HCT116 (cell line): Measurements from ENCODE around the gene ZNF462. TPM values are rescaled to one million over a fixed set of nuclear protein-coding genes. Genes with fewer than 3 reads are reported as not detected.

ENCODE experiments used
- ATAC-seq: fragments of 200-7000 bp; cut with Tn5 transposase; 2 replicates; pipeline ENCODE4 v1.9.1; 2020; ENCODE audit warnings: mild to moderate bottlenecking, moderate library complexity
- BruUV-seq: library from RNA; stranded (reverse); fragments of 400-500 nt; replicated peaks from 2 replicates; lab custom pipeline; 2021; lab: Mats Ljungman, UMichigan
- CTCF ChIA-PET: fragments of 300-600 bp; sonication (Branson Sonifier 250); formaldehyde crosslinking; loops from one replicate; lab custom pipeline; 2021; ENCODE audit warnings: antibody characterized with exemption; lab: Charles Lee
- POLR2A ChIA-PET: fragments of 300-600, 350-600 bp; sonication (Branson Sonifier 250); formaldehyde crosslinking; loops from one replicate; lab custom pipeline; 2021; ENCODE audit warnings: antibody characterized with exemption; lab: Charles Lee
- RAD21 ChIA-PET, 2 experiments: fragments of 300-600 bp; sonication (Branson Sonifier 250); formaldehyde crosslinking; loops; one replicate each; lab custom pipeline; 2023; ENCODE audit warnings: low total read pairs in 2 of 2; ENCODE audit not compliant: uncharacterized antibody in 2 of 2, unreplicated experiment in 2 of 2, low non-redundant PET in 1 of 2; lab: Charles Lee
- DNase-seq: peaks from one replicate; pipeline ENCODE4 v3.0.0-alpha.2; 2010; ENCODE audit warnings: low read depth, low spot score
- H2AFZ ChIP-seq: fragments of 200-600 bp; shearing (Covaris generic), sonication (generic); 2 replicates; pipeline ENCODE4 v1.6.1; 2017; ENCODE audit warnings: low read depth, mixed run types, mixed read lengths, antibody characterized with exemption, low read length; ENCODE audit not compliant: poor library complexity, severe bottlenecking
- H3K27ac ChIP-seq: 2 replicates; pipeline ENCODE4 v1.5.1; 2012; ENCODE audit warnings: low read depth, low read length
- H3K27me3 ChIP-seq: fragments of 200-600 bp; sonication (generic); 2 replicates; pipeline ENCODE4 v1.6.1; 2016; ENCODE audit warnings: mixed run types, low read length, mixed read lengths; ENCODE audit not compliant: insufficient read depth
- H3K36me3 ChIP-seq, 2 experiments: fragments of 200-500 bp in 1 of 2; fragments of 200-600 bp in 1 of 2; sonication (Bioruptor generic) in 1 of 2; sonication (generic) in 1 of 2; 2 replicates each; pipeline versions ENCODE4 v1.5.1 to v1.6.1; 2014 to 2016; ENCODE audit warnings: low read length in 2 of 2, inconsistent platforms in 1 of 2, mixed read lengths in 1 of 2, mixed run types in 1 of 2; ENCODE audit not compliant: insufficient read depth in 2 of 2, control insufficient read depth in 1 of 2
- H3K4me1 ChIP-seq, 2 experiments: fragments of 200-600 bp in 1 of 2; sonication (generic) in 1 of 2; 2 replicates each; pipeline versions ENCODE4 v1.5.1 to v1.6.1; 2012 to 2017; ENCODE audit warnings: low read length in 2 of 2, inconsistent platforms in 1 of 2, mild to moderate bottlenecking in 1 of 2, mixed read lengths in 1 of 2, mixed run types in 1 of 2, moderate library complexity in 1 of 2; ENCODE audit not compliant: insufficient read depth in 2 of 2, control insufficient read depth in 1 of 2
- H3K4me2 ChIP-seq: fragments of 200-600 bp; sonication (generic); 2 replicates; pipeline ENCODE4 v1.6.1; 2017; ENCODE audit warnings: mixed run types, low read length, mixed read lengths
- H3K4me3 ChIP-seq, 2 experiments: fragments of 200-600 bp in 1 of 2; sonication (generic) in 1 of 2; replicated peaks in 1 of 2; 2 replicates each; pipeline ENCODE4 v1.5.1; 2011 to 2016; ENCODE audit warnings: low read length in 2 of 2, control low read depth in 1 of 2, low read depth in 1 of 2, mild to moderate bottlenecking in 1 of 2, mixed read lengths in 1 of 2, mixed run types in 1 of 2
- H3K79me2 ChIP-seq: fragments of 200-600 bp; sonication (generic); 2 replicates; pipeline ENCODE4 v1.6.1; 2017; ENCODE audit warnings: mild to moderate bottlenecking, mixed run types, low read length, moderate library complexity, mixed read lengths; ENCODE audit not compliant: insufficient read depth
- H3K9ac ChIP-seq: fragments of 200-600 bp; sonication (generic); 2 replicates; pipeline ENCODE4 v1.6.1; 2016; ENCODE audit warnings: low read length, mixed read lengths
- H3K9me2 ChIP-seq: fragments of 200-600 bp; sonication (generic), shearing (Covaris generic); 2 replicates; pipeline ENCODE4 v1.6.1; 2017; ENCODE audit warnings: mixed run types, mild to moderate bottlenecking, moderate library complexity; ENCODE audit not compliant: insufficient read depth
- H3K9me3 ChIP-seq, 2 experiments: fragments of 200-500 bp in 1 of 2; fragments of 200-600 bp in 1 of 2; sonication (Bioruptor generic) in 1 of 2; sonication (generic) in 1 of 2; 2 replicates each; pipeline ENCODE4 v1.6.1; 2014 to 2017; ENCODE audit warnings: low read length in 2 of 2, mixed read lengths in 2 of 2, inconsistent platforms in 1 of 2, low read depth in 1 of 2, mild to moderate bottlenecking in 1 of 2, mixed run types in 1 of 2, moderate library complexity in 1 of 2; ENCODE audit not compliant: control insufficient read depth in 1 of 2, insufficient read depth in 1 of 2
- H4K20me1 ChIP-seq: fragments of 200-600 bp; sonication (generic), shearing (Covaris generic); 2 replicates; pipeline ENCODE4 v1.6.1; 2017; ENCODE audit warnings: mixed run types, mild to moderate bottlenecking, moderate library complexity; ENCODE audit not compliant: insufficient read depth
- ATF3 ChIP-seq: IDR thresholded peaks from 2 replicates; pipeline ENCODE4 v1.6.1; 2012
- EGR1 ChIP-seq: IDR thresholded peaks from 2 replicates; pipeline ENCODE4 v1.6.1; 2012; ENCODE audit warnings: low read depth
- EZH2 ChIP-seq: fragments of 200-600 bp; sonication (generic); IDR thresholded peaks from 2 replicates; pipeline ENCODE4 v1.6.1; 2017; ENCODE audit warnings: antibody characterized with exemption, mixed run types
- EZH2phosphoT487 ChIP-seq: fragments of 200-600 bp; IDR thresholded peaks from 2 replicates; pipeline ENCODE4 v1.6.1; 2018; ENCODE audit warnings: antibody characterized with exemption, borderline replicate concordance
- FOSL1 ChIP-seq: IDR thresholded peaks from 2 replicates; pipeline ENCODE4 v1.6.1; 2012; ENCODE audit warnings: low read depth
- MAX ChIP-seq: IDR thresholded peaks from 2 replicates; pipeline ENCODE4 v1.6.1; 2012
- POLR2A ChIP-seq: IDR thresholded peaks from 2 replicates; pipeline ENCODE4 v1.7.0; 2011; ENCODE audit warnings: borderline replicate concordance; ENCODE audit not compliant: insufficient read depth, insufficient read length; ENCODE audit errors: extremely low read depth
- POLR2AphosphoS5 ChIP-seq: IDR thresholded peaks from 2 replicates; pipeline ENCODE4 v1.6.1; 2011; ENCODE audit warnings: mild to moderate bottlenecking, low read depth, low read length, moderate library complexity
- REST ChIP-seq: IDR thresholded peaks from 2 replicates; pipeline ENCODE4 v1.6.1; 2012; ENCODE audit warnings: low read depth
- SIN3A ChIP-seq: IDR thresholded peaks from 2 replicates; pipeline ENCODE4 v1.6.1; 2012; ENCODE audit warnings: low read depth
- TCF7L2 ChIP-seq: IDR thresholded peaks from 2 replicates; pipeline ENCODE4 v1.7.0; 2011; ENCODE audit warnings: borderline replicate concordance, inconsistent platforms; ENCODE audit not compliant: insufficient read depth, insufficient read length; ENCODE audit errors: extremely low read depth
- ZBTB33 ChIP-seq: IDR thresholded peaks from 2 replicates; pipeline ENCODE4 v1.6.1; 2011; ENCODE audit warnings: mild to moderate bottlenecking, low read length, moderate library complexity; ENCODE audit not compliant: insufficient replicate concordance; ENCODE audit errors: extremely low read depth
- ZFX ChIP-seq: fragments of 450-650 bp; IDR thresholded peaks from 2 replicates; pipeline ENCODE4 v1.6.1; 2017
- ZNF274 ChIP-seq: fragments of 200-500 bp; sonication (Bioruptor generic); IDR thresholded peaks from 2 replicates; pipeline ENCODE4 v1.6.1; 2014; ENCODE audit warnings: mild to moderate bottlenecking, low read depth, low read length, inconsistent platforms
- intact Hi-C: fragments of 100-400 bp; cut with micrococcal nuclease; formaldehyde crosslinking; loops from 2 replicates; pipeline ENCODE4 v1.10.0; 2022
- total RNA-seq: library from RNA; stranded (reverse); gene quantifications from one replicate; pipeline ENCODE4 v1.2.1, GENCODE V29; 2021; ENCODE audit not compliant: unreplicated experiment

Gene ZNF462
- total RNA-seq, 1 experiment from 2014 or later: 18.1 TPM

GRCh38 chr9:106887066-106887465 is 24.1 kb downstream of the ZNF462 start:
- Histone ChIP-seq H2AFZ (no peak overlapping the region), H3K27me3 (no peaks in the 10 kb centered on the region), H3K9me2 (no peaks in the 10 kb centered on the region), H3K4me2 (no peak overlapping the region), H3K27ac (no peak overlapping the region), H3K9me3 (no peaks in the 10 kb centered on the region), H3K4me1 (peaks cover 3 to 23% of the 10 kb centered on the region in 2 experiments), H3K9ac (no peak overlapping the region), H3K36me3 (no peaks in the 10 kb centered on the region), H4K20me1 (no peaks in the 10 kb centered on the region), H3K79me2 (no peaks in the 10 kb centered on the region; the same call in 1 of the 2 replicates), H3K4me3 (no peak overlapping the region)
- ChIA-PET CTCF (no interaction called here), RAD21 (no interaction called here), POLR2A (no interaction called here)
- TF ChIP-seq REST: no peak
- TF ChIP-seq EZH2: no peak
- no peak for TF ChIP-seq ZBTB33
- no peak for TF ChIP-seq ZNF274
- TF ChIP-seq POLR2AphosphoS5: no peak
- TF ChIP-seq EGR1: no peak
- TF ChIP-seq EZH2phosphoT487: no peak
- no peak for TF ChIP-seq TCF7L2
- no peak for TF ChIP-seq FOSL1
- no peak for TF ChIP-seq POLR2A
- TF ChIP-seq SIN3A: no peak
- TF ChIP-seq ZFX: no peak
- TF ChIP-seq ATF3: no peak
- no peak for TF ChIP-seq MAX
- BruUV-seq: no TSS peak
- no peak for ATAC-seq
- DNase-seq: no peak
- intact Hi-C loops: no loop called here
